HFFc6 (cell line): ENCODE data around the gene AUTS2. TPM values are rescaled to one million over a fixed set of nuclear protein-coding genes. Genes with fewer than 3 reads are reported as not detected.

Experiments
- DNase-seq: peaks from one replicate; pipeline ENCODE4 v3.0.0-alpha.2; 2018
- H3K27ac Mint-ChIP-seq: 2 replicates; pipeline ENCODE4 v1.8.0; 2020; ENCODE audit warnings: mild to moderate bottlenecking, mixed read lengths
- H3K27me3 Mint-ChIP-seq: 2 replicates; pipeline ENCODE4 v1.8.0; 2021; ENCODE audit warnings: mild to moderate bottlenecking, moderate library complexity, mixed read lengths; ENCODE audit not compliant: insufficient read depth
- H3K36me3 Mint-ChIP-seq: 2 replicates; pipeline ENCODE4 v1.8.0; 2021; ENCODE audit warnings: low read depth, mixed read lengths
- H3K4me1 Mint-ChIP-seq: 2 replicates; pipeline ENCODE4 v1.8.0; 2020; ENCODE audit warnings: low read depth, mixed read lengths
- H3K4me3 Mint-ChIP-seq: 2 replicates; pipeline ENCODE4 v1.8.0; 2020; ENCODE audit warnings: mild to moderate bottlenecking, moderate library complexity, mixed read lengths
- H3K9me3 Mint-ChIP-seq: 2 replicates; pipeline ENCODE4 v1.8.0; 2020; ENCODE audit warnings: mild to moderate bottlenecking, mixed read lengths
- total RNA-seq, 6 experiments: library from RNA; stranded (reverse); fragmentation: NEBNext Ultra II Directional; extraction: Animal tissue kit (Norgen Biotek cat#: 25700); gene quantifications; 2 replicates in 1 of 6; 3 replicates in 5 of 6; pipeline ENCODE4 v1.2.3, GENCODE V29; 2021
- TF ChIP-seq, protein P1 (sequence below): fragments of 200-600 bp; sonication (generic); IDR thresholded peaks from 2 replicates; pipeline ENCODE4 v1.5.0; 2021; ENCODE audit warnings: antibody characterized with exemption, mild to moderate bottlenecking

AUTS2 gene
- total RNA-seq, 6 experiments from 2014 or later = 0.02 to 0.19 (median 0.16) TPM; not detected in 2

DNA sequence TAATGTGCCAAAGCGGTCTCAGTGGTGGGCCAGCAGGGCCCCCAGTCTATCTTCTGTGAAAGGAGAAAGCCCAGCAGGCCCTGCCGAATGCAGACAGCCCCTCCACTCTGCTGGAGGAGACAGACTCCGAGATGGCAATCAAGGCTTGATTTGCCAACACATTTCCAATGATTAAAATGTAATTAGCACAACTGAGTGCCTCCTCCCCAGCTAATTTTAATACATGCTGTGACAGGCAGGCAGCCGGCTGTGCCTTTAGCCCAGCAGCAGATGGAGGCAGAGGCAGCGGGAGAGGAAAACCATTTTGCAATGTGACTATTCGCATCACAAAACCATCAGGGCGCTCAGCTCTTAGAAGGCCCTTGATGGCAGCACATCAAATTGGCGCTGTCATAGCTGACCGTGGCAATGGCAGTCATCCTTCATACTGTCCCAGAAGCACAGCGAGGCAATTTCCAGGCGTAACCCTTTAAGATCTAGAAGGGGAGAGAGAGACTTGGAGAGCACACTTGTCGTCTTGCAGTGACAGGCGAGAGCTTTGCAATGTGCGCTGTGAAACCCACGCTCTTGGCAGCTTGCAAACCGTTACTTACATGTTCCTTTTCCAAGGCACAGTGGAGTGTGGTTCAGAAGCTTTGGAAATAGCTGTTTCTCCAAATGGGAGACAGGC is 818.8 kb downstream of the AUTS2 start:
- Mint-ChIP-seq H3K9me3 (peaks cover 41% of the 10 kb centered on the region), H3K4me1 (no peaks in the 10 kb centered on the region), H3K27me3 (no peaks in the 10 kb centered on the region), H3K4me3 (no peak overlapping the region), H3K27ac (no peak overlapping the region), H3K36me3 (no peaks in the 10 kb centered on the region)
- DNase-seq = no peak
- TF ChIP-seq, protein P1, sequence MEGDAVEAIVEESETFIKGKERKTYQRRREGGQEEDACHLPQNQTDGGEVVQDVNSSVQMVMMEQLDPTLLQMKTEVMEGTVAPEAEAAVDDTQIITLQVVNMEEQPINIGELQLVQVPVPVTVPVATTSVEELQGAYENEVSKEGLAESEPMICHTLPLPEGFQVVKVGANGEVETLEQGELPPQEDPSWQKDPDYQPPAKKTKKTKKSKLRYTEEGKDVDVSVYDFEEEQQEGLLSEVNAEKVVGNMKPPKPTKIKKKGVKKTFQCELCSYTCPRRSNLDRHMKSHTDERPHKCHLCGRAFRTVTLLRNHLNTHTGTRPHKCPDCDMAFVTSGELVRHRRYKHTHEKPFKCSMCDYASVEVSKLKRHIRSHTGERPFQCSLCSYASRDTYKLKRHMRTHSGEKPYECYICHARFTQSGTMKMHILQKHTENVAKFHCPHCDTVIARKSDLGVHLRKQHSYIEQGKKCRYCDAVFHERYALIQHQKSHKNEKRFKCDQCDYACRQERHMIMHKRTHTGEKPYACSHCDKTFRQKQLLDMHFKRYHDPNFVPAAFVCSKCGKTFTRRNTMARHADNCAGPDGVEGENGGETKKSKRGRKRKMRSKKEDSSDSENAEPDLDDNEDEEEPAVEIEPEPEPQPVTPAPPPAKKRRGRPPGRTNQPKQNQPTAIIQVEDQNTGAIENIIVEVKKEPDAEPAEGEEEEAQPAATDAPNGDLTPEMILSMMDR = no peak

DNA sequence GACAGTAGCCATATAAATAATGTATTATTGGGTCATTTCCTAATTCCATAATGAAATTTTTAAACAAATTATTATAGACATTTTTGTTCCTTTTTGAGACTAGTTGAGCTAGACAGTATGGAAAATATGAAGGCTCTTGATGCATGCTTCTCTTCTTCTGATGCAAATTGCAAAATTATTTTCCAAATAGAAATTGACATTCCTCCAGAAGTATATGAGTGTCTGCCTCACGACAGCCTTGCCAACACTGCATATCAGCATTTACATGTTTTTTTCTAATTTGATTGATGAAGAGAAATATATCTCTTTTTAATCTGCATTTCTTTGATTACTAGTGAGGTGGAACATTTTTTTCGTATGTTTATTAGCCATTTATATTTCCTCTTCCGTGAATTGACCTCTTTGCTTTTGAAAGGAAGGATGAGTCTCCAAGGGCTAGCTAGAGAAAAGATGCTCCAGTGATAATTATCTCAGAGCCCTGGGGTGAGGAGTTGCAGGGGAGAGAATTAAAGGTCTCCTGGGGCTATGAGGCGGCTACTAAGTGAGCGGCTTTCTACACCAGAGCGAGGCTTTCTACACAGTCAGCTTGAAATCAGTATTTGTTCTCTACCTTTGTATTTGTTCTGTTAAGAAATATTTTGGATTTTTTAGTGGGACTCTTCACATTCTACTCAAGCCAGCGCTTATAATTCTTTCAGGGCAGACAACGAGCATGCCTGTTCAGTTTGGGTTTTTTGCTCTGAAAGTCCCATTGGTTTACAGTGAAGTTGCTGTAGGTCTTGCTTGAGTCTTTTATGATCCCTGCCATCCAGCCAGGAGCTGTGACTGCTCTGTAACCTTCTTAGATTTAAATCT is 821.5 kb downstream of the AUTS2 start:
- DNase-seq = no peak
- no peaks in the 10 kb centered on the region for H3K36me3 Mint-ChIP-seq
- H3K27ac Mint-ChIP-seq = no peak overlapping the region
- no peak overlapping the region for H3K4me3 Mint-ChIP-seq
- peaks cover 1% of the 10 kb centered on the region; the same call in 1 of the 2 replicates for H3K27me3 Mint-ChIP-seq
- peaks cover 49% of the 10 kb centered on the region for H3K9me3 Mint-ChIP-seq
- TF ChIP-seq, protein P1 = no peak
- H3K4me1 Mint-ChIP-seq = no peaks in the 10 kb centered on the region

DNA sequence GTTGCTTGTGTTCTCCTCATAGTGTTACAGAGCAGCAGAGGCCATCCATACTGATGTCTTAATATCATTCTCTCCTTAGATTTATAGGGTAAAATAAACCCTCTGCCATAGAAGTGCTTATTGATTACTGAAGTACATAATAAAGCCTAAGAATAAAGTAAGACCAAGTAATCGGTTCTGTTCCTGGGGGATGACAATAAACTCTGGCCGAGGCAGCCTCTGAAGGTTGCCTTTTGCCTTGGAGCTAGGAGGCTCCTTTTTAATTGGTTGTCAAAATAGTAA is 822.0 kb downstream of the AUTS2 start:
- Mint-ChIP-seq H3K4me1 (no peaks in the 10 kb centered on the region), H3K27ac (no peak overlapping the region), H3K4me3 (no peak overlapping the region), H3K9me3 (peaks cover 49% of the 10 kb centered on the region), H3K27me3 (peaks cover 1% of the 10 kb centered on the region; the same call in 1 of the 2 replicates), H3K36me3 (no peaks in the 10 kb centered on the region)
- TF ChIP-seq, protein P1 = no peak
- DNase-seq = no peak

DNA sequence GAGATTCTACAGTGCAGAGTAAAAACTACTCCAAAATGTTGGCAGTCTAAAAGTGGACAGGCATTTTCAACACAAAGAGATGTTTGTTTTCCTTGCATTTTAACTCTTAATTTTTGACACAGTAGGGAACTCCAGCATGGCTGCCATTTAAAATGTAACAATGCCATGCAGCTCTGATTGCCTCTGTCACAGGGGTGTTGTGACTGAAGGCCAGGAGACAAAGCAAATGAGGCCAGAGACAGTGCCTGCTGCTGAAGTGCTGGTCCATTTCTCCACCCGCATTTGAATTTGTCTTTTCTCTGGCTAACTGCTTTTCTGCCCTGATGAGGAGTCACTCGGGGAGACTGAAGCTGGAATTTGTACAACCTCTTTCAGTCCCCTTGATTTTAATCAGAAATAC is 823.0 kb downstream of the AUTS2 start:
- Mint-ChIP-seq H3K4me3 (no peak overlapping the region), H3K4me1 (no peaks in the 10 kb centered on the region), H3K9me3 (peaks cover 47% of the 10 kb centered on the region), H3K36me3 (no peaks in the 10 kb centered on the region), H3K27me3 (peaks cover 1% of the 10 kb centered on the region), H3K27ac (no peak overlapping the region)
- no peak for DNase-seq
- TF ChIP-seq, protein P1 = no peak

DNA sequence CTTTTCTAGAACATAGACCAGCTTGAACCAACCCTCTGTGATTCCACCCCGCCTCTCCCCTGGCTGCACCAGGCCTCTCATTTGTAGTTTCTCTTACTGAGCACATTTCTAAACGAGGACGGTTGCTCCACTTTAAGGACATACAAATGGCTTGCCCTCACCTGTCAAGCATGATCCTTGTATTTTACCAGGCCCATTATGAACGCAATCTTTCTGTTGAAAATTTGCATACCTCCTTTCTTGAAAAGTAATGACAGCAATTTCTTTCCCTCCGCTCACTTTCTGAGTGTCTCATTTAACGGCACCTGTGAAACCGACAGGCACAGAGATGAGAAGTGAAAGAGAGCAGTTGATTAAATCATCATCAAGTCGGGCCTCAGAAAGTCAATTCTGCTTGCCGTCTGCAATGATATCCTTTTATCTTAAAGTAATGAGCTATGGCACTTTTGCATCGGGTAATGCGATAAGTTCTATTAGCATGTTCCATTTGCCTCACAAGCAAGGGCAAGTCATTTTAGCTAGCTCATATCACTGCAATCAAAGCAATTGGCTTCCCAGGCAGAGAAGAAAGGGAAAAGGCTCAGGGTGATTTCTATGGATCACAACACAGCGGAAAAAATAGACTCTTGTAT is 828.1 kb downstream of the AUTS2 start:
- Mint-ChIP-seq H3K36me3 (no peaks in the 10 kb centered on the region), H3K27me3 (peaks cover 1% of the 10 kb centered on the region), H3K27ac (no peak overlapping the region), H3K4me3 (no peak overlapping the region), H3K9me3 (peaks cover 65% of the 10 kb centered on the region), H3K4me1 (no peaks in the 10 kb centered on the region)
- no peak for DNase-seq
- TF ChIP-seq, protein P1 = no peak
